ENCODE data around the gene PTGES2.

Gene PTGES2

DNA sequence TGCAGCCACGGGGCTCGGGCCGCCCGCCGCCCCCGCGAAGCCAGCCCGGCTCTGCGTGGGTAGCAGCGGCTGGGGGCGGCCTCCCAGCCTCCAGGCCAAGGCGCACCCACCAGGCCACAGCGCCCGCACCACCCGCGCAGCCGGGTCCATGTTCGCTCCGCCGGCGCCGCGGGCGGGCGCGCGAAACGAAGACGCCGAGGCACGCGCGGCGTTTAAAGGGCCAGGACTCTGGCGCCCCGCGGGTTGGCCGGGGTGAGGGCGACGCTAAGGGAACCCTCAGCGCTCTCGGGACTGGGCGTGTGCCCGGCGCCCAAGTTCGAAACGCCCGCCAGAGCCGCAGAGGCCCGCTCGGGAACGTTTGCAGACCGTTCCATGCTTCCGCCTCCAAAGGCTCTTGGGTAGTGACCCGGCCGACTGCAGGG is at the start of gene PTGES2:
TSS of gene PTGES2 (minus strand) at position 162 of the 422 bp plus-strand sequence. CDS start at position 150, 12 bp downstream.
- DNase-seq (ENCODE audit: low spot score) = peak; percentile 87

DNA sequence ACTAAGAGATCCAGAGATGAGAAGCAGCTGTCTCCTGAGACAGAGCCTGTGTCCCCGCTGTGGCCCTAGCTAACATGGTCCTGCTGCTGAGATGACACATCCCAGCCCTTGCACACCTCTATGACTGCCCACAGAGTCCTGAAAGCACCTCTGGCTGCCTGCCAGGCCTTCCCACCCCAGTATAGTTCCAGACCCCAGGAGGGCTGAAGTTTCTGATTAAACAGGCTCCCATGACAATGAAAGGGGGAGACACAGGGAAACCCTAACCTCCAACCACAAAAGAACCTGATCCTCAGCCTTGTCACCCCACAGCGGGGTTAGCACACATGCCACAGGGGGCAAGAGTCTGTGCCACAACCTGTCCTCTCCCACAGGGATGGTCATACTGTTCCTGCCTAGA is 48.2 kb upstream of the PTGES2 start:
- no peak for DNase-seq (ENCODE audit: low spot score)

DNA sequence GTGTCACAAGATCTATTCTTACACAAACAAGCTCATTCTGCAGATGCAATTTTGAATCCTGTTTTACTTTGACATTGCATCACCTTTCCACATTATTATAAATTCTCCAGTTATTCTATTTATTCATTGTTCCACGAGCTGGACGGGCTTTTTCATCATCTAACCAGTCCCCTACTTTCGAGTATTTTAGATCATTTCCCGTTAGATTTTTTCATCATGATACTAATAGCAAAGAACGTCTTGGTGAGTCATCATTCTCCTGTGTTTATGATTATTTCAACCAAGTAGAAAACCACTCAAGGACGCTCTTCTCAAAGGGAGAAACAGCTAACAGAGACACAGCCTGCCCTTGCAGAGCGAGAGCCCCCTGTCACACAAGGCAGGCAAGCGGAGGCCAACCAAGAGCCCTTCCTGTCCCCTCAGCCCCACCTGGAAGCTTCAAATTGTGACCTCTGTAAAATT is 47.6 kb upstream of the PTGES2 start:
- DNase-seq (ENCODE audit: low spot score) = no peak

DNA sequence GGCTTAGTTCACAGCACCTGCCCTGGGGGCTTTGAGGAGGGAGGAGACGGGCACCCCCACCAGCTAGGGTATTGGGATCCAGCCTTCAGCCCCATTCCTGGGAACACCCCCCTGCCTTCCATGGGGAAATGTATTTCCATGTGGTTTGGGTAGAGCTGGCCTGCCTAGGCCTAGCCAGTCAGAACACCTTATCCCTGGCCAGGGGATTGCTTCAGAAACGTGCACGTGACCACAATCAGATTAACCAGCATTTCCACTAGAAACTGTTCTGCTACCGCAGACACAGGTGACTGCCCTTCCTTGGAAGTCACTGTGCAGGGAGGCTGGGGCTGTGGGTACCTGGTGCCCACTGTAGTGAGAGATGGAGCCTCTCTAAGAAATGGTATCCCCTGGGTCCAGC is 46.5 kb upstream of the PTGES2 start:
- no peak for DNase-seq (ENCODE audit: low spot score)

DNA sequence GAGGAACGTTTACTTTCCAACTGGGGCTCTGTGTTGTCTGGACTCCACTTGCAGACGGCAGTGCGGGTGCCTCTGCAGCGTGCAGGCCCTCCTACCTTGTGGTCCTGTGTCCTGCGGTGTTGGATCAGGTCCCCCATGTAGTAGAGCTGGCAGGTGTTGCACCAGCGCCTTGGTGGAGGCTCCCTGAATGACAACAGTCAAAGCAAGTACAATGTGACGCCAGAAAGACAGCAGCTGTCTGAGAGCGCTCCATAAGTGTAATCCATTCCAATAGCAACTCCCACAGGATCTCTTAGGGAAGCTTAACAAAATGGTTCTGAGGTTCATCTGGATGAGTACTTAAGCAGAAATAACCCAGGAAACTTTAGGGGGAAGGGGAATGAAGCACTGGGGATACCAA is 42.4 kb upstream of the PTGES2 start:
- DNase-seq (ENCODE audit: low spot score) = no peak

DNA sequence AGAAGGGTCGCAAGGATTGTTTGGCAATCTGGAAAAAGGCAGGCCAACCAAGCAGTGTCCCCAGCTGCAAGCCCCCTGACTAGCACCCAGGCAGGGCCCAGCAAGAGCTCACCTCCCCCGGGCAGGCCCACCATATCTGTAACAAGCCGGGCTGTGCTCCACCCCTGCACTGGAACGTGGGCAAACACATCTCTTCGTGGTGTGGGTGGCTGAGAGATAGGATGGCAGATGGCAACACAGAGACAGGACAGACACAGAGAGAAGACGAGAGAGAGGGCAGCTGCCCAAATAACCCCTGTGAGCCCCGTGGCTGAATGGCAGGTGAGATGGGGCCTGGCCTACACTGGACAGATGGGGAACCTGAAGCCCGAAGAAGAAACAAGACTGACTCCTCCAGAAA is 42.0 kb upstream of the PTGES2 start:
- DNase-seq (ENCODE audit: low spot score) = no peak

DNA sequence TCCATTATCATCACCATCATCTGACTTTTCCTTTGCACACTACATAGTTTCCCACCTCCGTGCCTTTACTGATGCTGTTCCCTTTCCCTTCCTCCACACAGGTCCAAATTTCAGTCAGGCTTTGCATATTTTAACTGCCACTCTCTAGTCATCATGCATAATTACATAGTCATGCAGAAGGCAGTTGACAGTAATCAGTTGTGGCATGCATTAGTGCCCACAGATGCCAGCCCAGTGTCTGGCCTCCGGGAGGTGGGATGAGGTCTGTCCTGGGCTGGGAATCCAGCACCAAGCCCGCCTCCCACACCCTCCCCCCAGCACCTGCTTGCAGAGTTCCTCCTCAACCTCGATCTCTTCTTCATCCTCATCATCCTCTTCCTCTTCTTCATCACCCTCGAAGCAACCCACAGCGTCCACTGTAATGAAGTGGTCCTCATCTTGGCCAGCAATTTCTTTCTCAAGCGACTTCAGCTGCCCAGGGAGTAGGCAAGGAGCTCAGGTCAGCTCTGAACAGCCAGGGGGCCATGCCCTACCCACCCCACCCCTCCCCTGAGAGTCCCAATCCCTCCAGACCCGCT is 41.3 kb upstream of the PTGES2 start:
- no peak for DNase-seq (ENCODE audit: low spot score)

DNA sequence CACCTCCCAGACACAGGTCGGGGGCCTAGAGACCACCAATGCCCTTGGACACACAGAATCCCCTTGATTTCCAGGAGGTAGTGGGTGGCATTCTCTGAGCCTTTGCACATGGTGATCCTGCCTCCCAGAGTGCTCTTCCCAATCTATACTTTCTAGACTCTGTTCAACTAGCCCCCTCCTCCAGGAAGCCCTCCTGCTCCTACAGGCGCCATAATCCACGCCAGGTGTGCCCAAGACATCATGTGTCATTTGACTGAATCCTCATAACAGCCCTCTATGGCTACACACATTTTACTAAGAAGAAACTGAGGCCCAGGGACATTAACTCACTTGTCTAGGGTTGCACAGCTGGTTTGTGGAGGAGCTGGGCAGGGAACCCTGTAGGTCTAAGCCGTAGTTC is 39.7 kb upstream of the PTGES2 start:
- DNase-seq (ENCODE audit: low spot score) = no peak

DNA sequence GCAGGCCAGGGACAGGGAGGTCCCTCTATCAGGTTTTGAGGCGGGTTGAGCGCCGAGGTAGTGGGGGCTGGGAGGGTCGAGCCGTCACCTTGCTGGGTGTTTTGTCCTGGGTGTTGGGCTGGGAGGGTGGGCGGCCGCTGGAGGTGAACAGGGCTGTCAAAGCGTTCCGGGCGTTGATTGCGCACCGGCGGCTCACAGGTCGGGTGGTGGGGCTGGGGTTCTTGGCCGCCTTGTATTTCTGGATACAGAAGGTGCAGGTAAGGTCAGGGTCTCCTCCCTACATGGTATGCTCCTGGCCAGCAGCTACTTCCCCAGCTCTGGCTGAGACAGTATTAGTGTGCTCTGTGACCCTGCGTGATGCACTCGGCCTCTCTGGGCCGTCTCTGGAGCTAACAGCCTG is 38.6 kb upstream of the PTGES2 start:
- DNase-seq (ENCODE audit: low spot score) = no peak

DNA sequence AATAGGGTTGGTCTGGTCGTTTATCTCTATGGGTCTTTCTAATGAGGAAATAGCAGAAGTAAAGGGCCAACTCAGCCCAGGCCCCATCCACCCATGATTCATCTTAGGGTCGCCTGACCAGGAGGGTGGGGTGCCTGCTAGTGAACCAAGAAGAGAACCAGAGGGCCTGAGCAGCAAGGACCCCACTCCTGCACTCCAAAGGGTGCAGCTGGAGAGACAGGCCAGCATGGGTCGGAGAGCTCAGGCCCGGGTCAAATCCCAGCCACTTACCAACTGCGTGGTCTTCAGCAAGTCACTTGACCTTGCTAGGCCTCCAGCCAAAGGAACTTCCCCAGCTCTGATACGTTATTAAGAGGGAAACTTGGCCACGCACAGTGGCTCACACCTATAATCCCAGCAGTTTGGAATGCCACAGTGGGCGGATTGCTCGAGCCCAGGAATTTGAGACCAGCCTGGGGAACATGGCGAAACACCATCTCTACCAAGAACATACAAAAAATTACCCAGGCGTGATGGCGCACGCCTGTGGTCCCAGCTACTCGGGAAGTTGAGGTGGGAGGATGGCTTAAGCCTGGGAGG is 36.9 kb upstream of the PTGES2 start:
- no peak for DNase-seq (ENCODE audit: low spot score)

DNA sequence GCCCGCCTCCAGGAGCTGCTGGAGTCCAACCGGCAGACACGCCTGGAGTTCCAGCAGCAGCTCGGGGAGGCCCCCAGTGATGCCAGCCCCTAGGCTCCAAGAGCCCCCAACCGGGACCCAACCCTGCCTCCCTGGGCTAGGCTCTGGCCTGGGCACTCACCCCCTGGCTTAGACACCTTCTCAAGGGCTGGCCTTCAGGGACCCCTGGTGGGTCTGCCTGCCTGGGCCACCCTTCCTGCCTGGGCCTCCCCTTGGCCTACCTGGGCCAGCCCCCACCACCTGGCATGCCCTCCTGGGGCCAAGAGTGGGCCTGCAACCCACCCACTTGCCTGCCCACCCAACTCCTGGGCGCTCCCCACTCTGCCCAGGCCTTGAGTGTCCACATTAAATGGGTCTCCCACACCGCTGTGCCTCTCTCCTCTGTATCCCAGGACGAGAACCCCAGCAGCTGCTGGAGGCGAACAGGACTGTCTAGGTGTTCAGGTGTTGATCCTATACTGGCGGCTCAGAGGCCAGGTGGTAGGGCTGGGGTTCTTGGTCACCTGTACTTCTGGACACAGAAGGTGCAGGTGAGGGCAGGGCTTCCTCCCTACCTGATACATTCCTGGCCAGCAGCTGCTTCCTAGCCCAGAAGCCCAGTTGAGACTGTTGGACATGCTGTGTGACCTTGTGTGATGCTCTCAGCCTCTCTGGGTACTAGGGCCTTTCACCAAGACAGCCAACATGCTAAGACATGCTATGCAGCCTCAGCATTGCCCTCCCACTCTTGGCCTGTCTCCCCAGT is 36.2 kb upstream of the PTGES2 start:
- DNase-seq (ENCODE audit: low spot score) = no peak

DNA sequence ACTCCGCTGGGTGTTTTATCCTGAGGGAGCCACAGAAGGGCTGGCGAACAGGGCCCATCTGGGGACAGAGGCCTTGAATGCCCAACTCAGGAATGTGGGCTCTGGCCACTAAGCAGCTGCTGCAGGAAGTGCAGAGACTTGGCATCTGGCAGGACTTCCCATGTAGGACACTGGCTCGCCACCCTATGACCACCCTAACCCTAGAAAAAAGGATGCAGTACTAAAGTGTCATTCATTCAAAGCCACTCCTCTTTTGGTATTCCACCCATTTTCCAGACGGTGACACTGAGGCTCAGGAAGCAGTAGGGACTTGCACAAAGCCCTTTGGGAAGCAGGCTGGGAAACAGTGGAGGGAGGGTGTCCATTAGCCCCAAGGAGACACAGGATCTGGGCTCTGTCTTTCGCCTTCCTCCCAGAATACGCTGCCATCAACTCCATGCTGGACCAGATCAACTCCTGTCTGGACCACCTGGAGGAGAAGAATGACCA is 35.5 kb upstream of the PTGES2 start:
- no peak for DNase-seq (ENCODE audit: low spot score)

DNA sequence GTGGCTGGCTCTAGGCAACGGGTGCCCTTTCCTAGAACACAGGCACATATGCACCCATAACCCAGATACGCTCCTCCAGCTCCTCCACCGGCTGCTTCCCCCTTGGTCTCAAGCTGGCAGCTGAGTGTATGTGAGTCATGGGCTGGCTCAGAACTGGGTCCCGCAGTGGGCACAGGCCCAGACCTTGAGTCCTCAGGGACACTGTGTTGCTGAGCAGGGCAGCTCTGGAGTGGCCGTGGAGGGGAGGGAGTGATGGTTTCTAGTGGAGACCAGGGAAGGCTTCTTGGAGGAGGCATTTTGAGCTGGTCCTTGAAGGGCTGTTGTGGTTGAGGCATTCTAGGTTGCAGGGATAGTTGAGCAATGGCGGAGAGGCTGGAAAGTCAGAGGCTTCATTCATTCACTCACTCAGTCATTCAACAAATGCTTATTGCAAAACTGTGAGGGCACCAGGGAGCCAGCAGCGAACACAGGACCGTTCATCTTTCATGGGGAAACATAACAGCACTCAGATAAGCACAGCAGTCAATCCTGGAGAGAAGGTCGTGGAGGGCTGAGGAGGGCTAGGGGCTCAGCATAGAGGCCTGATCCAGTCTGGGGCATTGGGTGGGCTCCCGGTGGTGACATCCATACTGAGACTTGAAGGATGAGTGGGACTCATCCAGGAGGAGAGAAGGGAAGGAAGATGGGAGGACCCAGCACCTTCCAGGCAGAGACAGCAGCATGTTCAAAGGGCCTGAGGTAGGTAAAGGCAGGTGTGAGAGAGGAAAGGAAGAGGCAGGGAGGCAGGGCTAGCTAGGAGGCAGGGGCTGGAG is 34.9 kb upstream of the PTGES2 start:
- no peak for DNase-seq (ENCODE audit: low spot score)

DNA sequence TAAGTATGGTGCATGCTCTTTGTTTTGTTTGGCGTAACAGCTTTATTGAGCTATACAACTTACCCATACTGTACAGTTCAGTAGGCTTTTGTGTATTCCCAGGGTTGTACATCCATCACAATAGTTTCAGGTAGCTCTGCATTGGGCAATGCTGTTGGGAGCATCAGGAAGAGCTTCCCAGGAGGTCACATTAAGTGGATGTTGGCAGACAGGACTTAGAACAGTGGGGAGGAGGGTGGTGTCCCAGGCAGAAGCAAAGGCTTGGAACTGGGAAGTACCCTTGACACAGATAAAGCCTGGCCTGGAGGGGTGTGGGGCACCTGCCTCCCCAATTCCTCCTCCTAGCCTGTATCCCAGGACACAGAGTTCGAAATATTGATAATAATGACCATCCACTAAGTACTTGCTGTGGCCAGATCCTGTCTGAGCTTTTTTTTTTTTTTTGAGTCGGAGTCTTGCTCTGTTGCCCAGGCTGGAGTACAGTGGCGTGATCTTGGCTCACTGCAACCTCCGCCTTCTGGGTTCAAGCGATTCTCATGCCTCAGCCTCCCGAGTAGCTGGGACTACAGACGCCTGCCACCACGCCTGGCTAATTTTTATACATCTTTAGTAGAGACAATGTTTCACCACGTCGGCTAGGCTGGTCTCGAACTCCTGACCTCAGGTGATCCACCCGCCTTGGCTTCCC is 33.8 kb upstream of the PTGES2 start:
- DNase-seq (ENCODE audit: low spot score) = no peak

DNA sequence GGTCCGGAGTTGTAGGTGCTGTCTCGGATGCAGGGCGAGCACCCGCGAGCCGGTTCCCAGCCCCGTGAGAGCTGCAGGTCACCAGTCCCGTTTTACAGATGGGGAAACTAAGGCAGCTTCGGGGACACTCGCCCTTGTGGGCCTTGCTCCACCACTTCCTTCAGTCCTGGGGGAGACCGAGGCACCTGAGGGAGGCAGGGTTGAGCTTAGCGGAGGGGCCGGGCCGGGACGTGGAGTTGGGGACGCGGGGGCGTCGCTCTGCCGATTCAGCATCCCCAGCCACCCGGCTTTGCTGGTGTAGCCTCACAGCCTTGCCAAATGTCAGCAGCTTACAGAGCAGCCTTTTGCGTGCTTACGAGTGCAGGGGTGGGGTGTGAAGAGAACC is 33.1 kb upstream of the PTGES2 start:
- DNase-seq (ENCODE audit: low spot score) = peak; percentile 61

DNA sequence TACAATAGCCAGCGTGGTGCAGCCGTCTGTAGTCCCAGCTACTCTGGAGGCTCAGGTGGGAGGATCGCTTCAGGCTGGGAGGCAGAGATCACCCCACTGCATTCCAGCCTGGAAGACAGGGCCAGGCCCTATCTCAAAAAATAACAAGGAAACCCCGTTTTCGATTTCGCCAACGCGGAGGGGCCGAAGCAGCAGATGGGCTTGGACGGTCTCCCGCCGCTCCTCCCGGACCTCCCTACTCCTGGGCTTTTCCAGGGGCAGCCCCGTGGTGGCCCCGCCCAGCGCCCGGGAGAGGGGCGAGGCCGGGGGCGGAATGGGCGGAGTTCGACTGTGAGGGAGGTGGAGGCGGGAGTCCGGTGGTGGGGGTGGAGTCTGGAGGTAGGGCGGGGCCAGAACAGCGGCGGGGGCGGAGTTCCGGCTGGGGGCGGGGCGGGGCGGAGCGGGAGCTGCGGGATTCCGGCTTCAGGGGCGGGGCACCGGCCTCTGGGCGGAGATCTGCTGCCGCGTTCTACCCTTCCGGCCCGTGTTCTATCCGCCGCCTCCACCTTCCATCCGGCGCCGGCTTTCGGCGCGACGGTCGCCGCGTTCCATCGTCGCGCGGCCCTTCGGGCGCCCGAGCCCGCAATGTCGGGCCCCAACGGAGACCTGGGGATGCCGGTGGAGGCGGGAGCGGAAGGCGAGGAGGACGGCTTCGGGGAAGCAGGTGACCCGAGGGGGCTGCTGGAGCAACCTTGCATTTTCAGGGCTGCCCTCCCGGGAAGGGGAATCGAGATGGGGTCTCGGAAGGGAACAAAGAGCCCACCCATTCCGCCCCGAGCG is 32.5 kb upstream of the PTGES2 start, which contains the start of gene BBLN:
TSS of gene BBLN (plus strand) at position 482 of the 819 bp plus-strand sequence. CDS start at position 625, 143 bp downstream.
- DNase-seq (ENCODE audit: low spot score) = peak; percentile 89

DNA sequence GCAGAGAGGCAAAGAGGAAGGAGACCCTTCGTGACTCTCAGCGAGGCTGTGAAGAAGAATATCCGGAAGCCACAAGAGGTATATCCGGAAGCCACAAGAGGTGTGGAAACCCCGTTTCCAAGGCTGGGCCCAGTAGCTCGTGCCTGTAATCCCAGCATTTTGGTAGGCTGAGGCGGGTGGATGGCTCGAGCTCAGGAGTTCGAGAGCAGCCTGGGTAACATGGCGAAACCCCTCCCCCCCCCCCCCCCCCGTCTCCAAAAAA is 31.9 kb upstream of the PTGES2 start:
- peak; percentile 31 for DNase-seq (ENCODE audit: low spot score)

DNA sequence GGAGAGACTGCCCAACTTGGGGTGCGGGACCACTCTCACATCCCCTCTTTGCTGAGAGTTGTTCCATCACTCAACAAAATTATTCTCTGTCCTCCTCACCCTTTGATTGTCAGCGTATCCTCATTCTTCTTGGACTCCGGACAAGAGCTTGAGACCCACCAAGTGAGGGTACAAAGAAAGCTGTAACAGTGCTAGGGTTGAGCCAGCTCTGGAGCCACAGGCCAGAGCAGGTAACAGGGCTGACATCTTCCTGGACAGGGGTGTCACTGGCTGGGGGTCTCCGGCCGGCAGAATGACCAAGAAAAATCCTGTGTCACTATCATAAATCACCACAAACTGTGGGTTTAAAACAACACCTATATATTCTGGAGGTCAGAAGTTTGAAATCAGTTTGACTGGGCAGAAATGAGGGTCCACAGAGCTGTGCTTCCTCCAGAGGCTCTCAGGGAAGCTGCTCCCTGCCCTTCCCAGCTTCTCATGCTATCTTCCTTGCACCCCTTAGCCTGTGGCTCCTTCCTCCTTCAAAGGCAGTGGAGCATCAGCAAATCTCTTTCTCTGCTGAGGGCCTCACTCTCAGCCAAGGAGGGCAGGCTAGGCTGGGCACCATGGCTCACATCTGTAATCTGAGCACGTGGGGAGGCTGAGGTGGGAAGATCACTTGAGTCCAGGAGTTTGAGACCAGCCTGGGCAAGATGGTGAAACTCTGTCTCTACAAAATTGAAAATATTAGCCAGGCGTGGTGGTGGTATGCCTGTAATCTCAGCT is 28.4 kb upstream of the PTGES2 start:
- DNase-seq (ENCODE audit: low spot score) = no peak

DNA sequence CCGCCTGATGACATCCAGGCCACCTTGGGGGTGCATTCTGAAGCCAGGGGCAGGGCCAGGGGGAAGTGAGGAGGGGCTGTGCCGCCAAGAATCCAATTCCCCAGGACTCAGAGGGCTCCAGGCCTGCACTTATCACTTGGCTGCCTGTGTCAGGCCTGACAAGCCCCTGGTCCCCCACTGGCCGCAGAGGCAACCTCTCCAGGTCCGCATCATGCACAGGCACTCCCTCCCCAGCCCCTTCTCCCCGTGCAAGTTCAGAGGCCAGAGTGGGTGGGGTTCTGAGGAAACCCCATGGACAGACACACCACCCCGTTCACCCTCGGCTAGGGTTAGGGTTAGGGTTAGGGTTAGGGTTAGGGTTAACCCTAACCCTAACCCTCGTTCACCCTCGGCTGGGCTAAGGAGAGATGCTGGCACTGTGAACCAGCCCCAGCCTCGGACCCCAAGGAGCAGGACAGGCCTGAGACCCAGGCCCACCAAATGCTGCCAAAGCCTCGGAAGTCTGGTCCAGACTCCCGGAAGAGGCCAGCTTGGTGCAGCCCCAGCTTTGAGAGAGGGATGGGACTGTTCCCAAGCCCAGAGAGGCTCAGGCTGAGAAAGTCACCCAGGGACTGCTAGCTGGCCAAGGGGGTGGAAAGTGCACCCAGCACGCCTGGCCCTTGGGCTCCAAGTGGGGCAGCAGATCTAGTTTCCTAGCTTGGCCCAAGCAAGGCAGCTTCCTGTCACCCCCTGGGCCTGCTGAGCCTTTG is 26.6 kb upstream of the PTGES2 start:
- DNase-seq (ENCODE audit: low spot score) = no peak
